ENCODE results near the gene SEMA3E.
"Not testable (repeated sequence)": the region's sequence is repeated elsewhere in the genome, so short reads cannot be mapped to it uniquely, and the experiment has no call there.

Gene SEMA3E

GRCh38 chr7:83447681-83448080, 201.3 kb downstream of the SEMA3E start:
- TF ChIP-seq, protein P1, sequence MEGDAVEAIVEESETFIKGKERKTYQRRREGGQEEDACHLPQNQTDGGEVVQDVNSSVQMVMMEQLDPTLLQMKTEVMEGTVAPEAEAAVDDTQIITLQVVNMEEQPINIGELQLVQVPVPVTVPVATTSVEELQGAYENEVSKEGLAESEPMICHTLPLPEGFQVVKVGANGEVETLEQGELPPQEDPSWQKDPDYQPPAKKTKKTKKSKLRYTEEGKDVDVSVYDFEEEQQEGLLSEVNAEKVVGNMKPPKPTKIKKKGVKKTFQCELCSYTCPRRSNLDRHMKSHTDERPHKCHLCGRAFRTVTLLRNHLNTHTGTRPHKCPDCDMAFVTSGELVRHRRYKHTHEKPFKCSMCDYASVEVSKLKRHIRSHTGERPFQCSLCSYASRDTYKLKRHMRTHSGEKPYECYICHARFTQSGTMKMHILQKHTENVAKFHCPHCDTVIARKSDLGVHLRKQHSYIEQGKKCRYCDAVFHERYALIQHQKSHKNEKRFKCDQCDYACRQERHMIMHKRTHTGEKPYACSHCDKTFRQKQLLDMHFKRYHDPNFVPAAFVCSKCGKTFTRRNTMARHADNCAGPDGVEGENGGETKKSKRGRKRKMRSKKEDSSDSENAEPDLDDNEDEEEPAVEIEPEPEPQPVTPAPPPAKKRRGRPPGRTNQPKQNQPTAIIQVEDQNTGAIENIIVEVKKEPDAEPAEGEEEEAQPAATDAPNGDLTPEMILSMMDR (IDR thresholded peaks at IDR 0.05; ENCODE audit: low read length, missing control alignments) = no peak
- H3K4me3 ChIP-seq (replicated peaks; ENCODE audit: low read depth, low read length) = no peak overlapping the region
- no peak for DNase-seq (ENCODE audit: low read depth)

- DNase-seq (ENCODE audit: low read depth) = no peak
- no peak overlapping the region for H3K4me3 ChIP-seq (replicated peaks; ENCODE audit: low read depth, low read length)
- TF ChIP-seq, protein P1 (IDR thresholded peaks at IDR 0.05; ENCODE audit: low read length, missing control alignments) = no peak
Observed at GRCh38 chr7:83446102-83446669, 202.8 kb downstream of the SEMA3E start.

DNA sequence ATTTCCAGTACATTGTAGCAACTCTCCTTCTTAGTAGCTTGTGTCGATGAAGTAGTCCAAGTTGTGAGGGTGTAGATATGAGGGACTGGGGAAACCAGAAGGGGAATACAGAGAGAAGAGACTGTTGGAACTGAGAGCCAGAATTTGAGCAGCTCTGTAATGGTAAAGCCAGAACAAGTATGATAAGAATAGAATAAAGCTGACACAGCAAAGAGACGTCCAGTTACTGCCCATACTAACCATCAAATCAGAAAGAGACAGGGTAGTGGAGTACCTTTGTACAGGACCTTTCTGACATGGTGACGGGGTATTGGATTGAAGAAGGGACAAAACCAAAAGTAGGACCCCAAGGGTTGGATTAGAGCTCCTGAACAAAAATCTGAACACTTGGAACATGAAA, 206.0 kb downstream of the SEMA3E start:
- TF ChIP-seq, protein P1 (IDR thresholded peaks at IDR 0.05; ENCODE audit: low read length, missing control alignments) = no peak
- no peak overlapping the region for H3K4me3 ChIP-seq (replicated peaks; ENCODE audit: low read depth, low read length)
- DNase-seq (ENCODE audit: low read depth) = no peak

GRCh38 chr7:83439026-83439425, 209.9 kb downstream of the SEMA3E start:
- no peak for DNase-seq (ENCODE audit: low read depth)
- TF ChIP-seq, protein P1 (IDR thresholded peaks at IDR 0.05; ENCODE audit: low read length, missing control alignments) = no peak

DNA sequence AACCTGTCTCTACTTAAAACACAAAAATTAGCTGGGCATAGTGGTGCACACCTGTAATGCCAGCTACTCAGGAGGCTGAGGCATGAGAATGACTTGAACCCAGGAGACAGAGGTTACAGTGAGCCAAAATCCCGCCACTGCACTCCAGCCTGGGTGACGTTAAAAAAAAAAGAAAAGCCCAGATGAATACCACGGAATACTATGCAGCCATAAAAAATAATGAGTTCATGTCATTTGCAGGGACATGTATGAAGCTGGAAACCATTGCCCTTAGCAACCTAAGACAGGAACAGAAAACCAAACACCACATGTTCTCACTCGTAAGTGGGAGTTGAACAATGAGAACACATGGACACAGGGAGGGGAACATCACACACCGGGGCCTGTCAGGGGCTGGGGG, 218.7 kb downstream of the SEMA3E start:
- not testable (repeated sequence) for H3K4me3 ChIP-seq (replicated peaks; ENCODE audit: low read depth, low read length); DNase-seq (ENCODE audit: low read depth)

More at GRCh38 chr7:83439026-83439425, 209.9 kb downstream of the SEMA3E start:
- H3K4me3 ChIP-seq (replicated peaks; ENCODE audit: low read depth, low read length) = no peak overlapping the region

DNA sequence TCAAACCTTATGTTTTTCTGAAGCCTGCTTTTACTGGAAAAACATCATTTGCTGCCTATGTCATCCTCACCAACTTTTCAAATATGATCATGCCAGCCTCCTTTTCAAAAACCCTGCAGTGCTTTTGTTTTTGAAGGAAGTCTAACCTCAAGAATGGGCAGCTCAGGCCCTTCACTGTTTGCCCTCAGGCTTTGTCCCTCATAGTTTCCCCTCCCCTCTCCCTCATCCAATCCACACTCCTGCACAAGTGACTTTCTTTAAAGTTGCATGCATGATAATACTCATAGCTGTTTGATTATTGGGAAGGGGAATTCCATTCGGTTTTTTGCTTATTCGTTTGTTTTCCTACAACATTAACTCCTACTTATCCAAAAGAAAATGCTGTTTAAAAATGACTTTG, 219.4 kb downstream of the SEMA3E start:
- H3K4me3 ChIP-seq (replicated peaks; ENCODE audit: low read depth, low read length) = no peak overlapping the region
- TF ChIP-seq, protein P1 (IDR thresholded peaks at IDR 0.05; ENCODE audit: low read length, missing control alignments) = no peak
- no peak for DNase-seq (ENCODE audit: low read depth)

GRCh38 chr7:83427884-83428283, 221.1 kb downstream of the SEMA3E start:
- TF ChIP-seq, protein P1 (IDR thresholded peaks at IDR 0.05; ENCODE audit: low read length, missing control alignments) = no peak
- no peak for DNase-seq (ENCODE audit: low read depth)
- no peak overlapping the region for H3K4me3 ChIP-seq (replicated peaks; ENCODE audit: low read depth, low read length)

Measured in fibroblast of pulmonary artery (primary cell).